GM12878 (cell line): ENCODE results near the gene ANKS4B.

Experiments used
- ATF2 ChIP-seq: IDR thresholded peaks from 2 replicates; pipeline ENCODE4 v1.6.1; 2012; ENCODE audit warnings: low read length, inconsistent platforms
- CTCF ChIP-seq, 3 experiments: IDR thresholded peaks in 2 of 3; conservative IDR thresholded peaks in 1 of 3; 2 replicates each; pipeline ENCODE4 v1.5.1; 2011; ENCODE audit warnings: low read depth in 3 of 3, low read length in 3 of 3, mild to moderate bottlenecking in 3 of 3, control low read depth in 2 of 3, moderate library complexity in 2 of 3, inconsistent platforms in 1 of 3, mixed read lengths in 1 of 3; ENCODE audit not compliant: control insufficient read depth in 2 of 3, insufficient read depth in 1 of 3; ENCODE audit errors: extremely low read depth in 1 of 3
- HSF1 ChIP-seq: fragments of 150-350 bp; IDR thresholded peaks from 2 replicates; pipeline ENCODE4 v1.6.1; 2014; ENCODE audit warnings: mild to moderate bottlenecking, low read depth, low read length
- MEF2A ChIP-seq: IDR thresholded peaks from 2 replicates; pipeline ENCODE4 v1.6.1; 2011; ENCODE audit warnings: low read depth, mild to moderate bottlenecking, low read length, moderate library complexity; ENCODE audit not compliant: insufficient read depth
- NFYA ChIP-seq: IDR thresholded peaks from 2 replicates; pipeline ENCODE4 v1.6.1; 2011; ENCODE audit warnings: low read depth, mild to moderate bottlenecking, low read length, improper control_type of control experiment, borderline replicate concordance
- PBX3 ChIP-seq: IDR thresholded peaks from 2 replicates; pipeline ENCODE4 v1.6.1; 2011; ENCODE audit warnings: mild to moderate bottlenecking, low read depth, low read length, moderate library complexity; ENCODE audit not compliant: insufficient replicate concordance
- POLR2AphosphoS5 ChIP-seq: IDR thresholded peaks from 2 replicates; pipeline ENCODE4 v1.6.1; 2011; ENCODE audit warnings: mild to moderate bottlenecking, low read length, inconsistent platforms
- RFX5 ChIP-seq: IDR thresholded peaks from 2 replicates; pipeline ENCODE4 v1.6.1; 2011; ENCODE audit warnings: low read depth, low read length, improper control_type of control experiment

GRCh38 chr16:21227866-21228265 lies 5.6 kb upstream of the ANKS4B start:
- TF ChIP-seq HSF1: no peak
- no peak for TF ChIP-seq NFYA
- TF ChIP-seq ATF2: no peak
- TF ChIP-seq CTCF (IDR thresholded peaks at IDR 0.05 in 2 of 3, conservative IDR thresholded peaks at IDR 0.05 in 1 of 3; ENCODE audit: control insufficient read depth in 2 of 3, extremely low read depth in 1 of 3, insufficient read depth in 1 of 3, low read depth in 3 of 3, low read length in 3 of 3): no peak
- no peak for TF ChIP-seq PBX3
- TF ChIP-seq RFX5: no peak
- TF ChIP-seq MEF2A: no peak
- TF ChIP-seq POLR2AphosphoS5: no peak
